IMR-90 (cell line): Measurements from ENCODE around the gene GSTA5. TPM values are rescaled to one million over a fixed set of nuclear protein-coding genes. Genes with fewer than 3 reads are reported as not detected.

Experiments used
- ATAC-seq: fragments of 200-7000 bp; cut with Tn5 transposase; 2 replicates; pipeline ENCODE4 v1.9.1; 2020; ENCODE audit warnings: low read depth, mild to moderate bottlenecking, moderate library complexity
- BruUV-seq: library from RNA; stranded (reverse); fragments of 400-500 nt; replicated peaks from 2 replicates; lab custom pipeline; 2021; lab: Mats Ljungman, UMichigan
- CTCF ChIA-PET: fragments of 300-600 bp; formaldehyde crosslinking; extraction: SDS; loops from one replicate; lab custom pipeline; 2021; ENCODE audit warnings: antibody characterized with exemption; lab: Yijun Ruan, JAX
- POLR2A ChIA-PET: fragments of 300-600 bp; sonication (Branson Sonifier 250); formaldehyde crosslinking; loops from one replicate; lab custom pipeline; 2022; ENCODE audit warnings: antibody characterized with exemption; ENCODE audit not compliant: unreplicated experiment; lab: Charles Lee
- DNase-seq: peaks from one replicate; pipeline ENCODE4 v3.0.0; 2013
- H2AFZ ChIP-seq: replicated peaks from 2 replicates; pipeline ENCODE3; 2013; ENCODE audit warnings: low read length, mild to moderate bottlenecking; ENCODE audit not compliant: poor library complexity
- H2AK5ac ChIP-seq: 2 replicates; pipeline ENCODE4 v1.6.1; 2013; ENCODE audit warnings: low read depth, low read length, inconsistent platforms
- H2AK9ac ChIP-seq: replicated peaks from 2 replicates; pipeline ENCODE3; 2013; ENCODE audit warnings: mild to moderate bottlenecking, low read depth, low read length, moderate library complexity; ENCODE audit not compliant: poor library complexity
- H2BK120ac ChIP-seq: 2 replicates; pipeline ENCODE4 v1.6.1; 2013; ENCODE audit warnings: low read depth, low read length, inconsistent platforms
- H2BK15ac ChIP-seq: 3 replicates; pipeline ENCODE4 v1.6.1; 2013; ENCODE audit warnings: low read depth, low read length, inconsistent platforms
- H2BK20ac ChIP-seq: 2 replicates; pipeline ENCODE4 v1.6.1; 2013; ENCODE audit warnings: low read depth, mild to moderate bottlenecking, inconsistent platforms, low read length, moderate library complexity
- H2BK5ac ChIP-seq: 2 replicates; pipeline ENCODE4 v1.6.1; 2013; ENCODE audit warnings: mild to moderate bottlenecking, low read depth, low read length, inconsistent platforms; ENCODE audit not compliant: poor library complexity, severe bottlenecking
- H3K14ac ChIP-seq: replicated peaks from 2 replicates; pipeline ENCODE4 v1.6.1; 2013; ENCODE audit warnings: low read depth, low read length, inconsistent platforms
- H3K18ac ChIP-seq: 2 replicates; pipeline ENCODE4 v1.6.1; 2013; ENCODE audit warnings: low read depth, low read length, control low read depth
- H3K23ac ChIP-seq: 2 replicates; pipeline ENCODE4 v1.6.1; 2013; ENCODE audit warnings: low read depth, low read length, inconsistent platforms
- H3K27ac ChIP-seq: 2 replicates; pipeline ENCODE4 v1.5.1; 2013; ENCODE audit warnings: mild to moderate bottlenecking, control low read depth, low read length; ENCODE audit not compliant: insufficient read depth
- H3K27me3 ChIP-seq: 2 replicates; pipeline ENCODE4 v1.6.1; 2013; ENCODE audit warnings: low read length; ENCODE audit not compliant: control insufficient read depth, insufficient read depth
- H3K36me3 ChIP-seq: 2 replicates; pipeline ENCODE4 v1.6.1; 2013; ENCODE audit warnings: low read length, mixed read lengths; ENCODE audit not compliant: control insufficient read depth, insufficient read depth
- H3K4ac ChIP-seq: 2 replicates; pipeline ENCODE4 v1.6.1; 2013; ENCODE audit warnings: low read depth, low read length, inconsistent platforms
- H3K4me1 ChIP-seq: 2 replicates; pipeline ENCODE4 v1.6.1; 2013; ENCODE audit warnings: low read length, mixed read lengths; ENCODE audit not compliant: control insufficient read depth, insufficient read depth
- H3K4me2 ChIP-seq: 2 replicates; pipeline ENCODE4 v1.6.1; 2013; ENCODE audit warnings: low read depth, mild to moderate bottlenecking, control low read depth, low read length, moderate library complexity
- H3K4me3 ChIP-seq: 2 replicates; pipeline ENCODE4 v1.5.1; 2013; ENCODE audit warnings: low read depth, mild to moderate bottlenecking, control low read depth, low read length, moderate library complexity; ENCODE audit not compliant: insufficient read depth
- H3K56ac ChIP-seq: 2 replicates; pipeline ENCODE4 v1.6.1; 2013; ENCODE audit warnings: low read length, inconsistent platforms; ENCODE audit not compliant: insufficient read depth; ENCODE audit errors: extremely low read depth
- H3K79me1 ChIP-seq, 2 experiments: 2 replicates each; pipeline ENCODE4 v1.6.1; 2013; ENCODE audit warnings: low read length in 2 of 2, inconsistent platforms in 1 of 2, low read depth in 1 of 2
- H3K9ac ChIP-seq: 2 replicates; pipeline ENCODE4 v1.6.1; 2013; ENCODE audit warnings: low read depth, low read length, control low read depth
- H3K9me1 ChIP-seq: 2 replicates; pipeline ENCODE4 v1.6.1; 2013; ENCODE audit warnings: low read length, inconsistent platforms; ENCODE audit not compliant: insufficient read depth
- H3K9me3 ChIP-seq: 2 replicates; pipeline ENCODE4 v1.6.1; 2013; ENCODE audit warnings: low read length; ENCODE audit not compliant: control insufficient read depth, insufficient read depth
- H4K20me1 ChIP-seq: 2 replicates; pipeline ENCODE4 v1.6.1; 2013; ENCODE audit warnings: low read length, inconsistent platforms; ENCODE audit not compliant: insufficient read depth
- H4K5ac ChIP-seq: 2 replicates; pipeline ENCODE4 v1.6.1; 2013; ENCODE audit warnings: mild to moderate bottlenecking, low read depth, low read length, control low read depth
- H4K8ac ChIP-seq, 2 experiments: 2 replicates each; pipeline ENCODE4 v1.6.1; 2013; ENCODE audit warnings: low read depth in 2 of 2, low read length in 2 of 2, control low read depth in 1 of 2, inconsistent platforms in 1 of 2
- H4K91ac ChIP-seq: 2 replicates; pipeline ENCODE4 v1.6.1; 2013; ENCODE audit warnings: low read depth, low read length, inconsistent platforms; ENCODE audit not compliant: insufficient read depth
- BHLHE40 ChIP-seq: fragments of 150-350 bp; IDR thresholded peaks from 2 replicates; pipeline ENCODE4 v1.6.1; 2016; ENCODE audit warnings: mild to moderate bottlenecking, low read depth, low read length
- CTCF ChIP-seq: conservative IDR thresholded peaks from 2 replicates; pipeline ENCODE4 v1.5.1; 2012; ENCODE audit warnings: mild to moderate bottlenecking, low read depth, low read length, improper control_type of control experiment
- RAD21 ChIP-seq: IDR thresholded peaks from 2 replicates; pipeline ENCODE4 v1.6.1; 2012; ENCODE audit warnings: low read length, improper control_type of control experiment
- RCOR1 ChIP-seq: IDR thresholded peaks from 2 replicates; pipeline ENCODE4 v1.6.1; 2012; ENCODE audit warnings: mild to moderate bottlenecking, low read length, improper control_type of control experiment; ENCODE audit not compliant: insufficient replicate concordance
- SMC3 ChIP-seq: fragments of 150-350 bp; IDR thresholded peaks from 2 replicates; pipeline ENCODE4 v1.6.1; 2016; ENCODE audit warnings: low read depth, mild to moderate bottlenecking, antibody characterized with exemption, low read length, moderate library complexity
- WGBS, 2 experiments: methylation state at CpG; one replicate each; pipeline versions ENCODE4 v1.1.5 to v1.1.7; 2013; ENCODE audit warnings: missing lambda C conversion rate in 2 of 2; ENCODE audit not compliant: insufficient read length in 1 of 2; ENCODE audit errors: extremely low coverage in 2 of 2; 5-methylcytosine and 5-hydroxymethylcytosine counted together
- dilution Hi-C: fragments of 300-500 bp; cut with HindIII; formaldehyde crosslinking; loops from one replicate; pipeline ENCODE4 v1.14.3; 2018; ENCODE audit warnings: low sequenced_read_pairs; ENCODE audit not compliant: unreplicated experiment
- in situ Hi-C: fragments of 300-500 bp; cut with MboI; formaldehyde crosslinking; loops from 3 replicates; pipeline ENCODE4 v1.14.3; 2019; ENCODE audit warnings: low sequenced_read_pairs, inconsistent platforms, mixed read lengths
- intact Hi-C: fragments of 100-400 bp; cut with micrococcal nuclease; formaldehyde crosslinking; loops from 2 replicates; pipeline ENCODE4 v1.10.0; 2022
- polyA plus RNA-seq, 3 experiments: library from polyadenylated mRNA; depleted of rRNA; stranded (reverse); fragments of >200 nt; gene quantifications; 2 replicates each; pipeline ENCODE4 v1.2.3, GENCODE V29; 2012; ENCODE audit warnings: low replicate concordance in 1 of 3
- total RNA-seq: library from RNA; depleted of rRNA; stranded (reverse); fragments of >200 nt; gene quantifications from 2 replicates; pipeline ENCODE4 v1.2.3, GENCODE V29; 2012

GSTA5 gene
- total and polyA plus RNA-seq, 2 of the 4 experiments (the other 2 are of a cell fraction) = not detected

GRCh38 chr6:52881996-52882841 is 41.6 kb upstream of the GSTA5 start:
- H3K56ac ChIP-seq = 0 out of 2 replicates have a peak overlapping the region, but pooled peaks have one; percentile 60
- no peaks in the 10 kb centered on the region for H3K27me3 ChIP-seq
- peak overlapping the region; percentile 98 for H2BK20ac ChIP-seq
- H3K18ac ChIP-seq = peak overlapping the region; percentile 88
- POLR2A ChIA-PET = no interaction called here
- peak overlapping the region; percentile 98 for H2BK120ac ChIP-seq
- peak overlapping the region; percentile 96 for H4K91ac ChIP-seq
- H2AK9ac ChIP-seq = peak overlapping the region; percentile 2
- in situ Hi-C loops = no loop called here
- H3K36me3 ChIP-seq = no peaks in the 10 kb centered on the region
- no CpG with 5 or more reads among the region's 18 CpGs for WGBS, 2 experiments
- CTCF ChIA-PET = interaction anchor here (0.6 to 1.0 kb wide), 3 partner anchors 10 to 470 kb away, joined by 3 to 4 read pairs (median 3); no protein-coding TSS in a partner anchor
- peak overlapping the region; percentile 68 for H3K27ac ChIP-seq
- H2AK5ac ChIP-seq = peak overlapping the region; percentile 69; the same call in 1 of the 2 replicates
- H3K4me3 ChIP-seq = peak overlapping the region; percentile 49
- peak overlapping the region; percentile 97 for H3K14ac ChIP-seq
- peak overlapping the region; percentile 48 for H2BK5ac ChIP-seq
- dilution Hi-C loops = no loop called here
- no peaks in the 10 kb centered on the region for H4K20me1 ChIP-seq
- peak overlapping the region; percentile 98; the same call in 1 of the 2 replicates for H3K23ac ChIP-seq
- peak overlapping the region; percentile 37 to 98; a peak in 3 of 4 replicates for H4K8ac ChIP-seq
- H2BK15ac ChIP-seq = peak overlapping the region; percentile 100; the same call in 2 of the 3 replicates
- peak; percentile 63 for DNase-seq
- H3K4me2 ChIP-seq = peak overlapping the region; percentile 86
- intact Hi-C loops = loop anchor here (1.0 to 5.0 kb wide), 2 partner anchors 95 to 113 kb away; partner anchors contain the start of gene GSTA4
- H3K4ac ChIP-seq = peak overlapping the region; percentile 97
- peak overlapping the region; percentile 82 for H3K9ac ChIP-seq
- ATAC-seq = peak; percentile 99
- peak overlapping the region; percentile 90 for H4K5ac ChIP-seq
- peaks cover 5% of the 10 kb centered on the region for H3K4me1 ChIP-seq
- no peaks in the 10 kb centered on the region for H3K9me3 ChIP-seq
- peaks cover 3% of the 10 kb centered on the region for H3K9me1 ChIP-seq
- H2AFZ ChIP-seq = peak overlapping the region; percentile 99
- peak; percentile 66 for TF ChIP-seq RAD21
- TF ChIP-seq RCOR1 = no peak
- TF ChIP-seq CTCF = peak; percentile 69
- no peak for TF ChIP-seq BHLHE40
- TF ChIP-seq SMC3 = peak; percentile 59
- BruUV-seq = no TSS peak
- H3K79me1 ChIP-seq = no peaks in the 10 kb centered on the region
